ENCODE results near the gene SLC25A41. TPM values are rescaled to one million over a fixed set of nuclear protein-coding genes. Genes with fewer than 3 reads are reported as not detected.

The SLC25A41 gene
- total RNA-seq, 1 donor from 2014 or later = not detected

DNA sequence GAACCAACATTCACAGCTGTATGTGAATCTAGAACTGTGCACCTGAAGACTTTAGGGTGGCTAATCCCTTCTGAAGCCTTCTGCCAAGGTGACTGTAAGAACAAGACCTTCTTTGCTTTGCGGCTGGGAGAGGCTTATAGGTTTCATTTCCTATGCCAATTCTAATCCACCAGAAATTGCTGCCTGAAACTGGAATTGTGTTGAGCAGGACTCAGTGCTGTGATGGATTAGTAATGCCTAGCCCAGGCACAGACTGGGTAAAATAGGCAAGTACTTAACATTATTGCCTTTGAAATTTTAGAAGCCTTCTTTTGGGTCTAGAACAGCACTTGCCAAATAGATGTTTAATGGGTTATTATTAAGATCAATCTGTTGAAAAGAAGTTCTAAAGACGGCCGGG lies 14.5 kb upstream of the SLC25A41 start:
- no peaks in the 10 kb centered on the region for H3K9me3 ChIP-seq (ENCODE audit: low read depth)
- no peak overlapping the region for H3K4me3 ChIP-seq
- H3K27me3 ChIP-seq = no peaks in the 10 kb centered on the region
- no peaks in the 10 kb centered on the region for H3K79me2 ChIP-seq (ENCODE audit: low read depth)
- no peaks in the 10 kb centered on the region for H3F3A ChIP-seq (ENCODE audit: low read depth)
- H3K27me3 Mint-ChIP-seq (ENCODE audit: insufficient read depth, low read depth) = no peaks in the 10 kb centered on the region
- no peaks in the 10 kb centered on the region for H3K9me3 Mint-ChIP-seq
- TF ChIP-seq, protein P1, sequence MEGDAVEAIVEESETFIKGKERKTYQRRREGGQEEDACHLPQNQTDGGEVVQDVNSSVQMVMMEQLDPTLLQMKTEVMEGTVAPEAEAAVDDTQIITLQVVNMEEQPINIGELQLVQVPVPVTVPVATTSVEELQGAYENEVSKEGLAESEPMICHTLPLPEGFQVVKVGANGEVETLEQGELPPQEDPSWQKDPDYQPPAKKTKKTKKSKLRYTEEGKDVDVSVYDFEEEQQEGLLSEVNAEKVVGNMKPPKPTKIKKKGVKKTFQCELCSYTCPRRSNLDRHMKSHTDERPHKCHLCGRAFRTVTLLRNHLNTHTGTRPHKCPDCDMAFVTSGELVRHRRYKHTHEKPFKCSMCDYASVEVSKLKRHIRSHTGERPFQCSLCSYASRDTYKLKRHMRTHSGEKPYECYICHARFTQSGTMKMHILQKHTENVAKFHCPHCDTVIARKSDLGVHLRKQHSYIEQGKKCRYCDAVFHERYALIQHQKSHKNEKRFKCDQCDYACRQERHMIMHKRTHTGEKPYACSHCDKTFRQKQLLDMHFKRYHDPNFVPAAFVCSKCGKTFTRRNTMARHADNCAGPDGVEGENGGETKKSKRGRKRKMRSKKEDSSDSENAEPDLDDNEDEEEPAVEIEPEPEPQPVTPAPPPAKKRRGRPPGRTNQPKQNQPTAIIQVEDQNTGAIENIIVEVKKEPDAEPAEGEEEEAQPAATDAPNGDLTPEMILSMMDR (IDR thresholded peaks at IDR 0.05) = no peak
- H3K4me1 Mint-ChIP-seq = no peaks in the 10 kb centered on the region
- H3K36me3 ChIP-seq = no peaks in the 10 kb centered on the region
- H3K4me3 Mint-ChIP-seq = no peak overlapping the region
- no peak overlapping the region for H3K27ac ChIP-seq
- no peaks in the 10 kb centered on the region for H3K4me1 ChIP-seq
- H2AFZ ChIP-seq (replicated peaks) = no peak overlapping the region
- no peak overlapping the region for H3K4me2 ChIP-seq
- no peak overlapping the region for H3K27ac Mint-ChIP-seq
- H3K9ac ChIP-seq = no peak overlapping the region
- H4K20me1 ChIP-seq (ENCODE audit: low read depth) = no peaks in the 10 kb centered on the region
- no peak for DNase-seq (ENCODE audit: low spot score)
- H3K36me3 Mint-ChIP-seq = peaks cover 34% of the 10 kb centered on the region

DNA sequence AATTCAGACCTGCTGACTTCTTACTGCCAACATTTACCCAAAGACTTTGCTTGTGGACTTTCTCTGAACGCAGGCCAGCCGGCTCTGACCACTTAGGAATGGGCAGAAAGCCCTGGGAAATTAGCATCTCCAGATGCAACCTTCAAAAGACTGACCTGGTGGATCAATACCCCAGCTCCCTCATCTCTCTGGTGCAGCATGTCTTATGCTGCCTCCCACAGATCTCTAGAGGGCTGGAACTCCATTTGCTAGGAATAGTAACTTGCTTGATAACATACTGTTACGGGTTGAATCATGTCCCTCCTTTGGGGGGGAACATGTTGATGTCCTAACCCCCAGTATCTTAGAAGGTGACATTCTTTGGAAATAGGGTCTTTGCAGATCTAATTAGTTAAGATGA lies 12.9 kb upstream of the SLC25A41 start:
- Histone ChIP-seq H3K4me3 (no peak overlapping the region), H3K79me2 (ENCODE audit: low read depth) (no peaks in the 10 kb centered on the region), H3K9ac (no peak overlapping the region), H3K27me3 (no peaks in the 10 kb centered on the region), H3F3A (ENCODE audit: low read depth) (no peaks in the 10 kb centered on the region), H3K4me1 (no peaks in the 10 kb centered on the region), H3K27ac (no peak overlapping the region), H3K4me2 (no peak overlapping the region), H3K9me3 (ENCODE audit: low read depth) (no peaks in the 10 kb centered on the region), H3K36me3 (no peaks in the 10 kb centered on the region), H2AFZ (replicated peaks) (no peak overlapping the region), H4K20me1 (ENCODE audit: low read depth) (no peaks in the 10 kb centered on the region)
- TF ChIP-seq, protein P1 (IDR thresholded peaks at IDR 0.05) = no peak
- TF ChIP-seq EZH2phosphoT487 (IDR thresholded peaks at IDR 0.05) (no peak), EZH2 (IDR thresholded peaks at IDR 0.05) (no peak)
- H3K4me3 Mint-ChIP-seq = no peak overlapping the region
- no peak overlapping the region for H3K27ac Mint-ChIP-seq
- H3K27me3 Mint-ChIP-seq (ENCODE audit: insufficient read depth, low read depth) = peaks cover 2% of the 10 kb centered on the region
- no peaks in the 10 kb centered on the region for H3K9me3 Mint-ChIP-seq
- no peaks in the 10 kb centered on the region for H3K4me1 Mint-ChIP-seq
- DNase-seq (ENCODE audit: low spot score) = no peak
- H3K36me3 Mint-ChIP-seq = peaks cover 25% of the 10 kb centered on the region

DNA sequence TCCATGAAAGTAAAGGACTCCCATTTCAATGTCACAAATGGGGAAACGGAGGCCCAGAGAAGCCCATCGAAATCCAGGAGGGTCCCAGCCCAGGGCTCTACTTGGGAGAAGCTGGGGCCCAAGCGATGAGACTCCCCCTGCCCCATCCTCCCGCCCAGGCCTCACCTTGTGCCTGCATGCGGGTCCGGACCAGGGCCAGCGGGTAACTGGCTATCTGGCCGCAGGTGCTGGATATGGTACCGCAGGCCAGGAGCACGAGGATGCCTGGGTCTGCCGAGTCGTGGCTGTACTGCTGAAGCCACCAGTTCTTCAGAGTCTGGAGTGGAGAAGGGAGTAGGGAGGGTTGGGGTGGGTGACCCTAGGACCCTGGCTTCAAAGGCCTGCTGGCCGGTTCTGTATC lies 10.4 kb upstream of the SLC25A41 start:
- TF ChIP-seq, protein P1 (IDR thresholded peaks at IDR 0.05) = no peak
- no peak for TF ChIP-seq EZH2phosphoT487 (IDR thresholded peaks at IDR 0.05)
- TF ChIP-seq EZH2 (IDR thresholded peaks at IDR 0.05) = no peak
- no peak for DNase-seq (ENCODE audit: low spot score)
- H3K27ac Mint-ChIP-seq = no peak overlapping the region

More for the DNA sequence above, 10.4 kb upstream of the SLC25A41 start:
- H3K27me3 ChIP-seq = no peaks in the 10 kb centered on the region
- no peak overlapping the region for H3K9ac ChIP-seq
- H3K4me1 ChIP-seq = no peaks in the 10 kb centered on the region
- no peaks in the 10 kb centered on the region for H3K79me2 ChIP-seq (ENCODE audit: low read depth)
- Mint-ChIP-seq H3K4me1 (no peaks in the 10 kb centered on the region), H3K27me3 (ENCODE audit: insufficient read depth, low read depth) (peaks cover 4% of the 10 kb centered on the region), H3K4me3 (no peak overlapping the region), H3K9me3 (no peaks in the 10 kb centered on the region), H3K36me3 (peaks cover 22% of the 10 kb centered on the region)
- no peak overlapping the region for H3K4me3 ChIP-seq
- no peaks in the 10 kb centered on the region for H3K9me3 ChIP-seq (ENCODE audit: low read depth)
- no peaks in the 10 kb centered on the region for H4K20me1 ChIP-seq (ENCODE audit: low read depth)
- H3K4me2 ChIP-seq = no peak overlapping the region
- no peak overlapping the region for H2AFZ ChIP-seq (replicated peaks)
- H3K36me3 ChIP-seq = no peaks in the 10 kb centered on the region
- H3F3A ChIP-seq (ENCODE audit: low read depth) = no peaks in the 10 kb centered on the region
- H3K27ac ChIP-seq = no peak overlapping the region

Data from neural progenitor cell (in vitro differentiated cells).